OCI-LY3 (cell line): Measurements from ENCODE around the gene ZC3H18.

Source experiments
- CTCF ChIP-seq: fragments of 200-600, 300-600 bp; sonication (generic); IDR thresholded peaks from 2 replicates; pipeline ENCODE4 v1.5.1; 2014; ENCODE audit warnings: antibody characterized with exemption, low read length, low read depth
- EZH2phosphoT487 ChIP-seq: fragments of 200-600 bp; shearing (Covaris generic); IDR thresholded peaks from 2 replicates; pipeline ENCODE4 v1.6.1; 2018; ENCODE audit warnings: antibody characterized with exemption, mixed run types, low read depth

GRCh38 chr16:88552815-88553214, 17.4 kb upstream of the ZC3H18 start:
- TF ChIP-seq CTCF (no peak), EZH2phosphoT487 (no peak)
